ENCODE data around the gene PCSK4.
"Not testable (repeated sequence)": the region's sequence is repeated elsewhere in the genome, so short reads cannot be mapped to it uniquely, and the experiment has no call there.

Gene PCSK4

GRCh38 chr19:1490311-1491113, at the start of gene PCSK4:
Gene PCSK4, minus strand, starts transcription at chr19:1490350. Its CDS starts 4 bp downstream, at chr19:1490346.
- peak; percentile 96 for DNase-seq (ENCODE audit: low read depth)

GRCh38 chr19:1539749-1540148, 49.6 kb upstream of the PCSK4 start:
- not testable (repeated sequence) for DNase-seq (ENCODE audit: low read depth)

- DNase-seq (ENCODE audit: low read depth): no peak
Observed at GRCh38 chr19:1538978-1539377, 48.8 kb upstream of the PCSK4 start.

GRCh38 chr19:1535699-1536098, 45.5 kb upstream of the PCSK4 start:
- not testable (repeated sequence) for DNase-seq (ENCODE audit: low read depth)

- no peak for DNase-seq (ENCODE audit: low read depth)
Observed at GRCh38 chr19:1534972-1535371, 44.8 kb upstream of the PCSK4 start.

- no peak for DNase-seq (ENCODE audit: low read depth)
Observed at GRCh38 chr19:1533510-1534150, 43.5 kb upstream of the PCSK4 start.

GRCh38 chr19:1532003-1532402, 41.9 kb upstream of the PCSK4 start:
- no peak for DNase-seq (ENCODE audit: low read depth)

GRCh38 chr19:1531587-1531986, 41.4 kb upstream of the PCSK4 start:
- DNase-seq (ENCODE audit: low read depth): no peak

GRCh38 chr19:1530856-1531255, 40.7 kb upstream of the PCSK4 start:
- DNase-seq (ENCODE audit: low read depth): not testable (repeated sequence)

GRCh38 chr19:1529430-1529816, 39.3 kb upstream of the PCSK4 start:
- no peak for DNase-seq (ENCODE audit: low read depth)

- no peak for DNase-seq (ENCODE audit: low read depth)
Observed at GRCh38 chr19:1528596-1529429, 38.7 kb upstream of the PCSK4 start.

- DNase-seq (ENCODE audit: low read depth): no peak
Observed at GRCh38 chr19:1527650-1528309, 37.6 kb upstream of the PCSK4 start.

- DNase-seq (ENCODE audit: low read depth): no peak
Observed at GRCh38 chr19:1526979-1527649, 37.0 kb upstream of the PCSK4 start.

GRCh38 chr19:1526066-1526778, 36.1 kb upstream of the PCSK4 start:
- no peak for DNase-seq (ENCODE audit: low read depth)

- no peak for DNase-seq (ENCODE audit: low read depth)
Observed at GRCh38 chr19:1525343-1525742, 35.2 kb upstream of the PCSK4 start.

GRCh38 chr19:1524972-1525325, 34.8 kb upstream of the PCSK4 start:
- no peak for DNase-seq (ENCODE audit: low read depth)

GRCh38 chr19:1524287-1524971, 34.3 kb upstream of the PCSK4 start:
- no peak for DNase-seq (ENCODE audit: low read depth)

- no peak for DNase-seq (ENCODE audit: low read depth)
Observed at GRCh38 chr19:1523412-1524286, 33.5 kb upstream of the PCSK4 start, which contains the start of gene PLK5. Gene PLK5, plus strand, starts transcription at chr19:1524077. Its CDS starts 2,920 bp downstream, at chr19:1526997.

- no peak for DNase-seq (ENCODE audit: low read depth)
Observed at GRCh38 chr19:1522838-1523237, 32.7 kb upstream of the PCSK4 start.

Measured in activated T-helper 1 cell treated with Interleukin-2 at 50 U/mL for 16 hours (primary cell).